GM23338 (cell line): Measurements from ENCODE around the gene PPME1. TPM values are rescaled to one million over a fixed set of nuclear protein-coding genes. Genes with fewer than 3 reads are reported as not detected.

Experiments used
- ATAC-seq: fragments of 200-7000 bp; cut with Tn5 transposase; 3 replicates; pipeline ENCODE4 v1.9.1; 2020
- DNase-seq: peaks from one replicate; pipeline ENCODE4 v3.0.0-alpha.2; 2015; ENCODE audit warnings: low spot score
- H2AFZ ChIP-seq: fragments of 200-600 bp; sonication (generic); 2 replicates; pipeline ENCODE4 v1.8.0; 2016; ENCODE audit warnings: antibody characterized with exemption, mild to moderate bottlenecking, moderate library complexity
- H3F3A ChIP-seq: fragments of 200-600 bp; sonication (generic); replicated peaks from 2 replicates; pipeline ENCODE4 v1.8.0; 2017; ENCODE audit warnings: antibody characterized with exemption, mixed run types, low read depth
- H3K27ac ChIP-seq: fragments of 200-600 bp; sonication (generic); 2 replicates; pipeline ENCODE4 v1.6.1; 2016; ENCODE audit warnings: low read depth
- H3K27me3 ChIP-seq: fragments of 200-600 bp; sonication (generic); 2 replicates; pipeline ENCODE4 v1.8.0; 2016; ENCODE audit warnings: mild to moderate bottlenecking, mixed run types, moderate library complexity; ENCODE audit not compliant: insufficient read depth
- H3K36me3 ChIP-seq: fragments of 200-600 bp; sonication (generic); 2 replicates; pipeline ENCODE4 v1.8.0; 2016; ENCODE audit warnings: mild to moderate bottlenecking; ENCODE audit not compliant: insufficient read depth
- H3K4me1 ChIP-seq: fragments of 200-600 bp; sonication (generic); 2 replicates; pipeline ENCODE4 v1.8.0; 2016; ENCODE audit warnings: mild to moderate bottlenecking, moderate library complexity; ENCODE audit not compliant: insufficient read depth
- H3K4me2 ChIP-seq: fragments of 200-600 bp; sonication (generic); 2 replicates; pipeline ENCODE4 v1.7.1; 2017; ENCODE audit warnings: mixed run types
- H3K4me3 ChIP-seq: fragments of 200-600 bp; sonication (generic); 2 replicates; pipeline ENCODE4 v1.6.1; 2016; ENCODE audit warnings: mixed run types
- H3K79me2 ChIP-seq: fragments of 200-600 bp; sonication (generic); replicated peaks from 2 replicates; pipeline ENCODE4 v1.8.0; 2017; ENCODE audit warnings: mild to moderate bottlenecking; ENCODE audit not compliant: insufficient read depth
- H3K9me2 ChIP-seq: fragments of 200-600 bp; sonication (generic); 2 replicates; pipeline ENCODE4 v1.8.0; 2017; ENCODE audit not compliant: insufficient read depth
- H4K20me1 ChIP-seq: fragments of 200-600 bp; sonication (generic); replicated peaks from 2 replicates; pipeline ENCODE4 v1.8.0; 2017; ENCODE audit warnings: mild to moderate bottlenecking; ENCODE audit not compliant: insufficient read depth
- H3K27ac Mint-ChIP-seq: 2 replicates; pipeline ENCODE4 v1.8.0; 2020; ENCODE audit warnings: inconsistent platforms, mild to moderate bottlenecking, moderate library complexity, mixed read lengths
- H3K27me3 Mint-ChIP-seq: 3 replicates; pipeline ENCODE4 v1.8.0; 2022; ENCODE audit warnings: low read depth, mild to moderate bottlenecking, moderate library complexity, mixed read lengths, inconsistent platforms; ENCODE audit not compliant: insufficient read depth, poor library complexity
- H3K36me3 Mint-ChIP-seq: 3 replicates; pipeline ENCODE4 v1.8.0; 2021; ENCODE audit warnings: low read depth, mild to moderate bottlenecking, inconsistent platforms, moderate library complexity, mixed read lengths
- H3K4me1 Mint-ChIP-seq: 3 replicates; pipeline ENCODE4 v1.8.0; 2020; ENCODE audit warnings: mild to moderate bottlenecking, inconsistent platforms, mixed read lengths
- H3K4me3 Mint-ChIP-seq: 3 replicates; pipeline ENCODE4 v1.8.0; 2021; ENCODE audit warnings: moderate library complexity, mild to moderate bottlenecking, inconsistent platforms, mixed read lengths
- H3K9me3 Mint-ChIP-seq: 3 replicates; pipeline ENCODE4 v1.8.0; 2020; ENCODE audit warnings: moderate library complexity, mild to moderate bottlenecking, inconsistent platforms, mixed read lengths
- CREB1 ChIP-seq: fragments of 250-450 bp; sonication (Bioruptor Pico); IDR thresholded peaks from 2 replicates; pipeline ENCODE4 v1.5.0; 2020; ENCODE audit warnings: low read depth, mild to moderate bottlenecking, moderate library complexity
- CTCF ChIP-seq, 2 experiments: fragments of 200-600 bp in 1 of 2; sonication (generic) in 1 of 2; conservative IDR thresholded peaks; 2 replicates each; pipeline versions ENCODE4 v1.5.1 to v1.6.1; 2016 to 2017; ENCODE audit warnings: antibody characterized with exemption in 2 of 2, low read depth in 2 of 2, mild to moderate bottlenecking in 2 of 2, moderate library complexity in 1 of 2
- EZH2 ChIP-seq: fragments of 200-600 bp; sonication (generic); IDR thresholded peaks from one replicate; pipeline ENCODE4 v1.8.0; 2017; ENCODE audit warnings: antibody characterized with exemption, mild to moderate bottlenecking, low read depth; ENCODE audit not compliant: unreplicated experiment
- EZH2phosphoT487 ChIP-seq: fragments of 200-600 bp; sonication (generic); IDR thresholded peaks from one replicate; pipeline ENCODE4 v1.8.1; 2018; ENCODE audit warnings: antibody characterized with exemption; ENCODE audit not compliant: unreplicated experiment
- JUNB ChIP-seq: IDR thresholded peaks from one replicate; pipeline ENCODE4 v1.6.1; 2016; ENCODE audit warnings: antibody characterized with exemption; ENCODE audit not compliant: unreplicated experiment
- NANOG ChIP-seq: IDR thresholded peaks from 2 replicates; pipeline ENCODE4 v1.6.1; 2016; ENCODE audit warnings: antibody characterized with exemption, borderline replicate concordance
- POLR2AphosphoS5 ChIP-seq: IDR thresholded peaks from 2 replicates; pipeline ENCODE4 v1.6.1; 2016; ENCODE audit warnings: antibody characterized with exemption, low read depth
- REST ChIP-seq: IDR thresholded peaks from one replicate; pipeline ENCODE4 v1.6.1; 2018; ENCODE audit warnings: antibody characterized with exemption; ENCODE audit not compliant: unreplicated experiment
- STAT1 ChIP-seq: IDR thresholded peaks from one replicate; pipeline ENCODE4 v1.6.1; 2016; ENCODE audit warnings: antibody characterized with exemption; ENCODE audit not compliant: unreplicated experiment
- ZNF462 ChIP-seq: fragments of 250-450 bp; sonication (Bioruptor Pico); IDR thresholded peaks from 2 replicates; pipeline ENCODE4 v1.5.0; 2020; ENCODE audit warnings: mild to moderate bottlenecking, moderate library complexity
- polyA plus RNA-seq: library from polyadenylated mRNA; unstranded; fragments of >200 nt; fragmentation: Nextera tagmentation; extraction: Ambion mirVana; gene quantifications from 2 replicates; pipeline ENCODE4 v1.2.1, GENCODE V29; 2016
- total RNA-seq: library from RNA; depleted of rRNA; stranded (reverse); fragments of >200 nt; shearing (Covaris generic); gene quantifications from 2 replicates; pipeline ENCODE4 v1.2.3, GENCODE V29; 2014

PPME1 gene
- total and polyA plus RNA-seq, 2 experiments from 2014 or later: 32.1 to 37.2 TPM

GRCh38 chr11:74121804-74122203, 49.3 kb upstream of the PPME1 start:
- Mint-ChIP-seq H3K4me3 (no peak overlapping the region), H3K9me3 (no peaks in the 10 kb centered on the region), H3K27me3 (no peaks in the 10 kb centered on the region), H3K27ac (no peak overlapping the region), H3K36me3 (peaks cover 17% of the 10 kb centered on the region), H3K4me1 (no peaks in the 10 kb centered on the region)
- no peak for TF ChIP-seq STAT1
- no peak for TF ChIP-seq POLR2AphosphoS5
- no peak for TF ChIP-seq JUNB
- no peak for TF ChIP-seq EZH2
- no peak for TF ChIP-seq EZH2phosphoT487
- Histone ChIP-seq H3K4me1 (no peaks in the 10 kb centered on the region), H3K9me2 (peaks cover 3% of the 10 kb centered on the region; the same call in 1 of the 2 replicates), H3K27me3 (no peaks in the 10 kb centered on the region), H3F3A (no peaks in the 10 kb centered on the region), H3K4me3 (no peak overlapping the region), H2AFZ (no peak overlapping the region), H3K36me3 (no peaks in the 10 kb centered on the region; the same call in 1 of the 2 replicates), H4K20me1 (no peaks in the 10 kb centered on the region), H3K4me2 (no peak overlapping the region), H3K79me2 (no peaks in the 10 kb centered on the region), H3K27ac (no peak overlapping the region)
- ATAC-seq: no peak
- no peak for DNase-seq

GRCh38 chr11:74123008-74123448, 48.1 kb upstream of the PPME1 start:
- DNase-seq: peak; percentile 28
- Mint-ChIP-seq H3K36me3 (peaks cover 11% of the 10 kb centered on the region), H3K9me3 (no peaks in the 10 kb centered on the region), H3K4me3 (no peak overlapping the region), H3K27me3 (no peaks in the 10 kb centered on the region), H3K4me1 (no peaks in the 10 kb centered on the region), H3K27ac (no peak overlapping the region)
- Histone ChIP-seq H3K36me3 (no peaks in the 10 kb centered on the region; the same call in 1 of the 2 replicates), H3K9me2 (peaks cover 3% of the 10 kb centered on the region; the same call in 1 of the 2 replicates), H3K79me2 (no peaks in the 10 kb centered on the region), H3K27me3 (no peaks in the 10 kb centered on the region), H4K20me1 (no peaks in the 10 kb centered on the region), H3K27ac (no peak overlapping the region), H2AFZ (no peak overlapping the region), H3K4me3 (no peak overlapping the region), H3K4me1 (no peaks in the 10 kb centered on the region), H3K4me2 (no peak overlapping the region), H3F3A (no peaks in the 10 kb centered on the region)
- no peak; the same call in 2 of the 3 replicates for ATAC-seq
- TF ChIP-seq POLR2AphosphoS5 (no peak), REST (no peak), ZNF462 (CRISPR knock-in tag) (no peak), CREB1 (CRISPR knock-in tag) (no peak), NANOG (no peak), CTCF (conservative IDR thresholded peaks at IDR 0.05; ENCODE audit: low read depth in 2 of 2) (no peak), STAT1 (no peak)
